ENCODE results near the gene UACA.
"Not testable (repeated sequence)": the region's sequence is repeated elsewhere in the genome, so short reads cannot be mapped to it uniquely, and the experiment has no call there.

The UACA gene, protein sequence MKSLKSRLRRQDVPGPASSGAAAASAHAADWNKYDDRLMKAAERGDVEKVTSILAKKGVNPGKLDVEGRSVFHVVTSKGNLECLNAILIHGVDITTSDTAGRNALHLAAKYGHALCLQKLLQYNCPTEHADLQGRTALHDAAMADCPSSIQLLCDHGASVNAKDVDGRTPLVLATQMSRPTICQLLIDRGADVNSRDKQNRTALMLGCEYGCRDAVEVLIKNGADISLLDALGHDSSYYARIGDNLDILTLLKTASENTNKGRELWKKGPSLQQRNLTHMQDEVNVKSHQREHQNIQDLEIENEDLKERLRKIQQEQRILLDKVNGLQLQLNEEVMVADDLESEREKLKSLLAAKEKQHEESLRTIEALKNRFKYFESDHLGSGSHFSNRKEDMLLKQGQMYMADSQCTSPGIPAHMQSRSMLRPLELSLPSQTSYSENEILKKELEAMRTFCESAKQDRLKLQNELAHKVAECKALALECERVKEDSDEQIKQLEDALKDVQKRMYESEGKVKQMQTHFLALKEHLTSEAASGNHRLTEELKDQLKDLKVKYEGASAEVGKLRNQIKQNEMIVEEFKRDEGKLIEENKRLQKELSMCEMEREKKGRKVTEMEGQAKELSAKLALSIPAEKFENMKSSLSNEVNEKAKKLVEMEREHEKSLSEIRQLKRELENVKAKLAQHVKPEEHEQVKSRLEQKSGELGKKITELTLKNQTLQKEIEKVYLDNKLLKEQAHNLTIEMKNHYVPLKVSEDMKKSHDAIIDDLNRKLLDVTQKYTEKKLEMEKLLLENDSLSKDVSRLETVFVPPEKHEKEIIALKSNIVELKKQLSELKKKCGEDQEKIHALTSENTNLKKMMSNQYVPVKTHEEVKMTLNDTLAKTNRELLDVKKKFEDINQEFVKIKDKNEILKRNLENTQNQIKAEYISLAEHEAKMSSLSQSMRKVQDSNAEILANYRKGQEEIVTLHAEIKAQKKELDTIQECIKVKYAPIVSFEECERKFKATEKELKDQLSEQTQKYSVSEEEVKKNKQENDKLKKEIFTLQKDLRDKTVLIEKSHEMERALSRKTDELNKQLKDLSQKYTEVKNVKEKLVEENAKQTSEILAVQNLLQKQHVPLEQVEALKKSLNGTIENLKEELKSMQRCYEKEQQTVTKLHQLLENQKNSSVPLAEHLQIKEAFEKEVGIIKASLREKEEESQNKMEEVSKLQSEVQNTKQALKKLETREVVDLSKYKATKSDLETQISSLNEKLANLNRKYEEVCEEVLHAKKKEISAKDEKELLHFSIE (N-terminal part only)

DNA sequence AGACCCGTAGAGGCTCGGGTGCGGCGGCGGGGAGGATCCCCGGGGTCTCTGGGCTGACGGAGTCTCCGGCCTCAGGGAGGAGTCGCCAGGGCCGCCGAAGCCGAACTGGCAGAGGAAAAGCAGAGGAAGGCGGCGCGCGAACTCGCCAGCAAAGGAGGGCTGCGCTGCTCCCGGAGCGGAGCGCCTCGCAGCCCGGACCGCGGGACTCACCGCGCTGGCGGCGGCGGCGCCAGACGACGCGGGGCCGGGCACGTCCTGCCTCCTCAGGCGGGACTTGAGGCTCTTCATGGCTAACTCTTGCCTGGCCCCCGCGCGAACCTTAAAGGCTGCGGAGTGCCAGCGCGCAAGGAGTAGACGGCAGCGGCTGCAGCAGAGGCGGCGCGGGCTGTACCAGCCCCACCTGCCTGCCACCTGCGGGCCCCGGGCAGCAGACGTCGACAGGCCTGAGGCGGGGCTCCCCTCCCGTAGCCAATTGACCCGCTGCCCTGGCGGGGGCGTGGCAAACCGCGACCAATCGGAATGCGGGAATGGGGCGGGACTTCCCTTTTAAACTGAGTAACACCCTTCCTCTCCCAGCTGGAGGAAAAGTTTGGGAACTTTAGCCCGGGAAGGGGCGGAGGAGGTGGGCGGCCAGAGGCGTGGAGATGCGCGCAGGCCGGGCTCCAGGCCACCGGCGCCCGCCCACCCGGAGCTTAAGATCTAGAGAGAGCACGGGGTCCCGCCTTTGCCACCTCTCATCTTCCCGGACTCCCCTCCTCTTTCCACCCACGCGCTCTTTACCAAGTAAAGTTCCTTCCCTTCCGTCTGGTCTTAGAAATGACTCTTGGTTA is at the start of gene UACA:
Gene UACA (minus strand): TSS at position 439 of the 830 bp plus-strand sequence. CDS start 151 bp downstream, at position 288.
- peak; percentile 52 to 59 (median 57) for DNase-seq (ENCODE audit: low read depth in 2 of 3, low spot score in 2 of 3)

DNA sequence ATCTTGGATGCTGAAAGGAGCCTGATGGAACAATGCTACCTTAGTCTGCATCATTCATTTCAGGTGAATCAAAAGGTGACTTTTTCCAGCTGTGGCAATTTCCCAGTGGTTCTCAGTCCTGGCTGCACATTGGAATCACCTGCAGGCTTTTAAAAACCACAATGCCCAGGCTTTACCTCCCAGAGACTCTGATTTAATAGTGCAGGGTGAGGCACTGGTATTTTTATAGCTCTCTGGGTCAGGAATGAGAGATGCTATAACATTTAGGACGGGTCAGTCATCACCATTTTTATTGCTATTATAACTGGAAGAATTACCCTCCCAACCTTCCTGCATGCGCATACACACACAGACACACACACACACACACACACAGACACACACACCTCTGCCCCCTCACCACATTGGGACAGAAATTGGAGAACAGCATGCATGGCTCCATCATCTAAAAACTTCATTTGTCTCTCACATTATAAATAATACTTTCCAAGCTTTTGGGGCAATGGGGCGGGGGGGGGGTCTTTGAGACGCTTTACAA is 49.5 kb upstream of the UACA start:
- no peak for DNase-seq (ENCODE audit: low read depth in 2 of 3, low spot score in 2 of 3)

DNA sequence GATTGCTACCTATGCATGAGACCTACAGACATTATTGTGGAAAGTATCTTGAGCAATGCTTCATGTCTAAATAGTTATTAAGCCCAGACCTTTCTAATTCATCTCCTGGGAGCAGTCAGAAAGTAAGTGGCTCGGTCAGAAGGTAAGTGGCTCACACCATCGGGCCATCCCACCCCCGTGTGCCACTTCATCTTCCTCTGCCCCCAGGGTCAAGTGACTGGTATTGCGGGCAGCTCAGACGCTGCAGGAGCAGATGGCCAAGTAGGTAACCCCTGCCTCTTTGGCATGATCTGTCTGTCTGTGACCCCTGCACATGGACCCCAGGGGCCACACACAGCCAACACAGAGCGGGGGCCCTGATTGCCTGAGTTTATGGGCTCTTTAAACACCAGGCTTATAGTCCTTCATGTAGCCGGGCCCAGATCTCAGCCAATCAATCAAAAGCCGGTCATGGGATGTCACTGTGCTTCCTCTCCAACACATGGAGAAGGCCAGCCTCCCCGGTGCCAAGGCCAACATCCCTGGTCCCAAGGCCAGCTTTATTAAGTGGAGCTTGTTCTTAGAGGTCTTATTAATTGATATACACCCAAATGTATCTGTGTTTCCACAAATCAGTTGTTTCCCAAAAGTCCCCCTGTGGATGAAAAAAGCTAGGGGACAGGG is 47.7 kb upstream of the UACA start:
- no peak for DNase-seq (ENCODE audit: low read depth in 2 of 3, low spot score in 2 of 3)

DNA sequence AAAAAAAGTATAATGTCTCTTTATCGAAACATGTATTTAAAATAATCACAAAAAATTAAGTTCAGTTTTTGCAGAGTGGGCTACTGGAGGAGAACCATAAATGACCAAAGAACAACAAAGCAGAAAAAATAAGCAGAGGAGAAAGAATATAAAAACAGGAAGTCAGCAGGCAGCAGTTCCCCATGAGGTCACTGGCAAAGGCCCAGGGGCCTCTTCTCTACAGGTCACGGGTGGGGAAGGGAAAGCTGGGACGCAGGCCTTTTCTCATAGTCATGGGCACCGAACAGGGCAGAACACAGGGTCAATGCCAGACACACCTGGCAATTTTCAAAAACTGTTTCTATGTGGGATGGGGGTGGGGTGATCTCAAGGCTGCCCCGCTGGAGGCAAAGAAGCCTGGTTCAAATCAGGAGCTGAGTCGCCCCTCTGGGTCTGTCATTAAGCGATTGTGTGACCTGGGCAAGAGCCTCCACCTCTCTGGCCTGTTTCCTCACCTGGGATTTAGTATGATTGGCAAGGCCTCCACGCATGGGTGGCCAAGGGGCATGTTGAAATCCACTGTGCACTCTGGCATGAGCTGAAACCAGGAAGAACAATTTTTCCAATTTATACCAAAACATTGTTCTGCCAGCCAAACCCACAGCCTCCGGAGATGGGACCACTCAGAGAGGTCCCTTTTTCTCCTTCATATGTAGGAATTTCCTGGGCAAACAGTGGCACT is 43.8 kb upstream of the UACA start:
- DNase-seq (ENCODE audit: low read depth in 2 of 3, low spot score in 2 of 3) = no peak

DNA sequence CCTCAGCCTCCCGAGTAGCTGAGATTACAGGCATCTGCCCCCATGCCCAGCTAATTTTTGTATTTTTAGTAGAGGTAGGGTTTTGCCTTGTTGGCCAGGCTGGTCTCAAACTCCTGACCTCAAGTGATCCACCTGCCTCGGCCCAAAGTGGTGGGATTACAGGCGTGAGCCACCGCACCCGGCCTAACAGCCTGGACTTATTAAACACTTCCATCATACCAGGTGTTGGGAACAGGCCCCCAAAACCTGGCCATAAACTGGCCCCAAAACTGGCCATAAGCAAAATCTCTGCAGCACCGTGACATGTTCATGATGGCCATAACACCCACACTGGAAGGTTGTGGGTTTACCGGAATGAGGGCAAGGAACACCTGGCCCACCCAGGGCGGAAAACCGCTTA is 41.0 kb upstream of the UACA start:
- not testable (repeated sequence) for DNase-seq (ENCODE audit: low read depth in 2 of 3, low spot score in 2 of 3)

DNA sequence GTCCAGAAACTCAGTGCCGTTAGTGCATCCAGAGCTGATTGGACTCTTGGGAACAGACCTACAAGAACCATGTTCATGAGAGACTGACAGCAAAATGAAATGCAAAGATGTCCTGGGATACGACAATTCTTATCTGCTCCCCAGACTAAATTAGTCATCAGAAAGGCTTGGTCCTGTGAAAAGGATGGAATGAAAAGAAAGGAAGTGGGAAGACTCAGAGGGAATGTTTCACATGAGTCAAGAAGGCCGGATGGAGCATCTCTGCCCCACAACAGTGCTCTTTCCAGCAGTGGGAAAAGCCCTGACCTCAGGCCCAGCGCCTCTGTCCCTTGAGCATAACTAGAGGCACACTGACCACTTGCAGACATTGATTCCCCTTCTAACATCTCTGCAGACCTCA is 39.3 kb upstream of the UACA start:
- DNase-seq (ENCODE audit: low read depth in 2 of 3, low spot score in 2 of 3) = no peak

DNA sequence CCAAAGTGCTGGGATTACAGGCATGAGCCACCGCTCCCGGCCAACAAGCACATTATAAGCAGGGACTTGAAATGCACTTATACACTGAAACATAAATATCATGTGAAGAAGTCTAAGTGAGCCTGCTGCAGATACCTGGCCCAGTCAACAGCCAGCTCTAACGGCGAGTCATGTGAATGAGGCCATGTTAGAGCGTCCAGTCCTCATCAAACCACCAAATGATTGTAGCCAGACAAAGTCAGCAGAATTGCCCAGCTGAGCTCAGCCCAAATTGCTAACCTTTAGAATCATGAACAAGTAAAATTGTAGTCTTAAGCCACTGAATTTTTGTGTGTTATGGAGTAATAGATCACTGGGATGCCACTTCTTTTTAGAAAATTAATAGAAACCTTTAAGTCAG is 37.8 kb upstream of the UACA start:
- DNase-seq (ENCODE audit: low read depth in 2 of 3, low spot score in 2 of 3) = no peak

DNA sequence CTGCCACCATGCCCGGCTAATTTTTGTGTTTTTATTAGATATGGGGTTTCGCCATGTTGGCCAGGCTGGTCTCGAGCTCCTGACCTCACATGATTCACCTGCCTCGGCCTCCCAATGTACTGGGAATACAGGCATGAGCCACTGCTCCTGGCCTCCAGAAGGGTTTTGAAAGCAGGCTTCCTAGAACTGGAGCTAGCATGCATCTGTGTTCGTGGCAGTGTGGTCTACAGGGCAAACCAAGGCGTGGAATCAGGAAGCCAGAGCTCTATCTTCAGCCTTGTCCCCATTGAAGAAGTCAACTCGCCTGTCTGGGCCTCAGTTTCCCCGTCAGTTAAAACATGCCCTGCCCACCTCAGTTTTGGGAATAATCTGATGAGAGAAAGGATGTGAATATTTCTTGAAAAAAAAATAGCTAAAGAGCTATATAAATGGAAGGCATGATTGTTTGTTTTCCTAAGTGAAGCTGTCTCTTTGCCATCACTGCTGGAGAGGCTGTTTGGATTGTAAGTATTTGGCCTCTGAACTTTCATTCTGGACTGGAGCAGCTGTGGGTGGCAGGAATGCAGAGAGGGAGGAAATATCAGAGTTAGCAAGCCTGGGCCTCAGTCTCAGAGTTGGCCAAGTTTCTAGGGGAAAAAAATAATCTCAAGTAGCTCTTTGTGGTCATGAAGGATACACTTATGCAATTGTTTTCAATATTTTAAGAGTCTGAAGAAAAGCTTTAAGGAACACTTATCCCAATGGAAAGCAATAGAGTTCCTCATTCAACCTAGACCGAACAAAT is 36.5 kb upstream of the UACA start:
- DNase-seq (ENCODE audit: low read depth in 2 of 3, low spot score in 2 of 3) = no peak

DNA sequence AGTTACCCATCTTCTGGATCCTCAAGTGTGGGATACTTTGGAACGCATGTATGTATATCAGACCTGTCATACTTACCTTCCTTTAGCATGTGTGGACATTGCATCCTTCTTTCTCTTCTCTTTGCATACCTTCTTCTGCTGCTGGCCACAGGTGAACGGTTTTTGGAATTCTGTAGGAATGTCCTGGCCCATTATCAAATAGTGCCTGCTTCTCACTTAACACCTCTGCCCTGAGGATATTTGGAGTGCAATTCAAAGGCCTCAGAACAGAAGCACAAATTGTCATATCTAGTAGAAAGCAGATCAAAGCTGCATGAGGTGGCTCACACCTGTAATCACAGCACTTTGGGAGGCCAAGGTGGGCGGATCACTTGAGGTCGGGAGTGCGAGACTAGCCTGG is 34.1 kb upstream of the UACA start:
- no peak for DNase-seq (ENCODE audit: low read depth in 2 of 3, low spot score in 2 of 3)

DNA sequence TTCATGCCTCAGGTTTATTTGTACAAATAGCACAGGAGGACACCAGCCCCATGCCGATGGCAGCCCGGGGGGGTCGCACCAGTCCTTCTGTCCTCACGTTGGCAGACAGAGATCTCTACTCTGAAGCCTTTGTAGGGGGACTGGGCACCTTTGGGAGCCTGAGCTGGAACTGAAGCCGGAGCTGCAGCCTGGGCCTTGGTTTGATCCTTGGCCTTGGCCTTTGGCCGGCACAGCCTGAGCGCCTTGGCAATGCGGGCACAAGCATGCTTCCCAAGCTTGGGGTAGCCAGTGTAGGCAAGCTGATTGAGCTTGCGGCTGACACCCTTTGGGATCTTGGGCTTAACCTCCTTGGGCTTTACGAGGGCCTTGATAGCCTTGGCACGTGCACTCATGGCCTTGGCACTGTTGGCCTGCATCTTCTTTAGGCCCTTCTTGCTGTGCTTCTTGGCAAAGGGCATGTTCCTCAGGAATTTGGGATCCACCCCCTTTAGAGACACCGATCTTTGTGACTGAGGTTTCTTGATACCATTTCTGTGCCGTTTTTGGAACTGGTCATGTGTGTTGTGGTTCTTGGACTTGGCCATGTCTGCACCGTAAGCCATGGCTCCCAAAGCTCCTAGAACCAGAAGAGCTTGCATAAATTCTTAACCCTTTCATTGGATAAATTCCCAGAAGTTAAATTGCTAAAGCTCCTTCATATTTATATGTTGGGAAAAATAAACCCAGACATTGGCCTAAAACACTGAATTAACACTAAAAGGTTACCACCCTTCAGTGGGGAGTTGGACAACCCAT is 33.4 kb upstream of the UACA start:
- no peak for DNase-seq (ENCODE audit: low read depth in 2 of 3, low spot score in 2 of 3)

DNA sequence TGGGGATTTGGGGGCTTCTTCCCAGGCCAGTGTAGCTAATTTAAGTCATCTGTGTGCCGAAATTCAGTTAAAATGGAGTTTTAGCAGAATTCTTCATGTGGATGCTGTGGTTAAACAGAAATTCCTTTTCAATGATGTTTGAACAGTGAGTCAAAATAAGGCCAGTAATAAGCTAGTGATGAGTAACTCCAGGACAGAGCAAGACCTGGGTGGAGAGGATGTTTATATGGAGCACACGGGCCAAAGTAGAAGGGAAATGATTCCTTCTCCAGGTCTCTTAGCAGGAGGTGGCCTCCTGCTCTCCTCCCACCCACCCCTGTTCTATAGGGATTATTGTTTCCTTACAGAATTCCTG is 31.9 kb upstream of the UACA start:
- no peak for DNase-seq (ENCODE audit: low read depth in 2 of 3, low spot score in 2 of 3)

DNA sequence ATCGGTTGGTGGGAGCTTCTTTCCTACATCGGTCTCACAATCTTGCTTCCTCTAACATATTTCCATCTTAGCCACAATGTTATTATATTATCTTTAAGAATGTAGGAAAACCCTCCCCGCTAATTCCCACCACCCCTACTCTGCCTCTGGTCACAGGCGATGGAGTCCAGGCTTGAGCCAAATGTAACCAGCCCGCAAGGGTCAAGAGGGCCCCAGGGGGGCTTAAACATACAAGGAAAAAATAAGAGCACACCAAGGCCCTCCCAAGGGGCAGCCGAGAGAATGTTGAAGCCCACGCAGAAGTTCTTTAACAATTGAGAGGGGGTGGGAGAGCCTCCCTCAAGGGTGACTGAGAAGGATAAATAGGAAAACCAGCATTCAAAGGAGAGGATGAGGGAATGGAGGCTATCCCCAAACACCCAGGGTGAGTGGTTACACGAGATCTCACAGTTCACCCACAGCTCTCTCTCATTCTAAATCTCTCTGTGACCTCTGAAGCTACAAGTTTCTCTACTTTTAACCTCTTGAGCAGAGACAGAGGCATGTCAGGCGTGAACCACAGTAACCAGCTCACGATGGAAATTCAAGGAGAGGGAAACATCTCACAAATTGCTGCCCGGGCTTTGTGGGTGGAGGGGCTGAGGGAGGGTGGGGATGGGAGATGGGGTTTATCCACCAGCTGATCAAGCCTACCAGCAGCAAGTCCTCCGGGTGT is 31.4 kb upstream of the UACA start:
- no peak for DNase-seq (ENCODE audit: low read depth in 2 of 3, low spot score in 2 of 3)

DNA sequence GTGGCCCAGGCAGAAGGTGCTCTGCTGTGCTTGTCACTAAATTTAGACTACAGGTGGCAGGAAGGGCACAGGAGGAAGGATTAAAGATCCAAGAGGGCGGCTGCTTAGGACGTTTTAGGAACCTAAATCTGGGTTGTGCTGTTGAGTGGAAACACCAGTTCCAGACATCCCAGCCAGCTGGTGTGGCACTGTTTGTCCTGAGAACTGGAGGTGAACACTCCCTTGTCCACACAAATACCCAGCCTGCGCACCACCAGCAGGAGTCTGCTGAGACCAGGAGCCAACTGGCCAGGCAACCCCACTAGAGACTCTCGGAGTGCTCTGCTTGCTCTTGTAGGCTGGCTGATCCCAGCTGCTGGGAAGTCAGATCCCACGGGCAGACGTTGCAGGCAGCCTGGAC is 30.3 kb upstream of the UACA start:
- DNase-seq (ENCODE audit: low read depth in 2 of 3, low spot score in 2 of 3) = no peak

DNA sequence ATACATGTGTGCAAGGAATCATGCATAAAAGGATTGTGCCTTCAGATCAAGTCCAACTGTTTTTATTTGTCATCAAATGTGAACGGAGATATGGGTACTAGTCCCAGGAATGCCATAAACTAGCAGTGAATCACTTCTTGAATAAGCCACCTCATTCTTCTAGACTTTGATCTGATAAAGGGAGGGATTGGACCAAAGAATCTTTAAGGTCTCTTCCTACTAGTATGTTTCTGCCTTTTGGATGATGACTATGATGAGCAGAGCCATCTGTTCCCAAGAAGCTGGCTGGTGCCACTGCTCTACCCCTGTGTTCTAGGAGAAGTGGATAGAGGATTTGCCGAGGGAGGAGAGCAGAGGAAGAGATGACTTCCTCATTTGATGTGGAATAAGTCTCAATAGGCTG is 28.8 kb upstream of the UACA start:
- DNase-seq (ENCODE audit: low read depth in 2 of 3, low spot score in 2 of 3) = no peak

DNA sequence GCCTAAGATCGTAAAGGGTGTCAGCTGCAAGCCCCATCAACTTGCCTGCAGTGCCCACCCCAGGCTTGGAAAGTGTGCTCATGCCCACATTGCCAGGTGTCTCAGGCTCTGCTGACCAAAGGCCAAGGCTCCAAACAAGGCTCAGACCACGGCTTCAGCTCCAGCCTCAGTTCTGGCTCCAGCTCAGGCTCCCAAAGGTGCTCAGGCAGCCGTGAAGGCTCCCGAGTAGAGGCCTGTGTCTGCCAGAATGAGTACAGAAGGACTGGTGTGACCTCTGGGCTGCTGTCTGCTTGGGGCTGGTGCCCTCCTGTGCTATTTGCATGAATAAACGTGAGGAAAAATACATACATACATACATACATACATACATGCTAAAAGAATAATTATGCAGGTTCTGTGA is 27.9 kb upstream of the UACA start:
- no peak for DNase-seq (ENCODE audit: low read depth in 2 of 3, low spot score in 2 of 3)

DNA sequence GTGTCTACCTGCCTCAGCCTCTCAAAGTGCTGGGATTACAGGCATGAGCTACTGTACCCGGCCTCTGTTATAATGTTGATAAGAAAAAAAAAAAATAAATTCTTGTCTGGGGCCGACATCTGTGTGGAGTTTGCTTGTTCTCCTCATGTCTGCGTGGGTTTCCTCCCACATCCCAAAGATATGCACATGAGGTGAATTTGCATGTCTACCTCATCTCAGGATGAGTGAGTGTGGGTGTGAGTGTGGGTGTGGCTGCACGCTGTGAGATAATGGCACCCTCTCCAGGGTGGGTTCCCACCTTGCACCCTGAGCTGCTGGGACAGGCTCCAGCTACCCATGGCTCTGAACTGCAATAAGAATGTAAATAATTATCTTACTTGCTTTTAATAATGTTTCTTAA is 25.9 kb upstream of the UACA start:
- no peak for DNase-seq (ENCODE audit: low read depth in 2 of 3, low spot score in 2 of 3)

All from activated CD8-positive, alpha-beta memory T cell treated with anti-CD3 and anti-CD28 coated beads for 48 hours (primary cell).